Measurements from ENCODE around the gene PLPPR2.
"Not testable (repeated sequence)": the region's sequence is repeated elsewhere in the genome, so short reads cannot be mapped to it uniquely, and the experiment has no call there.

Gene PLPPR2

GRCh38 chr19:11355160-11356073 lies at the start of gene PLPPR2:
Gene PLPPR2 (plus strand): TSS chr19:11355432. CDS start chr19:11357674, 2,242 bp downstream.
- DNase-seq = peak; percentile 85

GRCh38 chr19:11306337-11306736 lies 48.9 kb upstream of the PLPPR2 start:
- DNase-seq = no peak

GRCh38 chr19:11320278-11320995 lies 34.8 kb upstream of the PLPPR2 start:
- not testable (repeated sequence) for DNase-seq

- no peak for DNase-seq
Measured at GRCh38 chr19:11321191-11322126, 33.8 kb upstream of the PLPPR2 start.

GRCh38 chr19:11322269-11323024 lies 32.8 kb upstream of the PLPPR2 start:
- no peak for DNase-seq

- no peak for DNase-seq
Measured at GRCh38 chr19:11323601-11324078, 31.6 kb upstream of the PLPPR2 start.

GRCh38 chr19:11324079-11324661 lies 31.1 kb upstream of the PLPPR2 start:
- peak; percentile 51 for DNase-seq

- DNase-seq = no peak
Measured at GRCh38 chr19:11324748-11325389, 30.4 kb upstream of the PLPPR2 start.

GRCh38 chr19:11325544-11325943 lies 29.7 kb upstream of the PLPPR2 start:
- DNase-seq = no peak

- DNase-seq = no peak
Measured at GRCh38 chr19:11330127-11330526, 25.1 kb upstream of the PLPPR2 start.

GRCh38 chr19:11331502-11331901 lies 23.7 kb upstream of the PLPPR2 start:
- DNase-seq = no peak

GRCh38 chr19:11332822-11333221 lies 22.4 kb upstream of the PLPPR2 start:
- no peak for DNase-seq

- DNase-seq = not testable (repeated sequence)
Measured at GRCh38 chr19:11333838-11334237, 21.4 kb upstream of the PLPPR2 start.

GRCh38 chr19:11335449-11336146 lies 19.6 kb upstream of the PLPPR2 start:
- no peak for DNase-seq

GRCh38 chr19:11337080-11337479 lies 18.2 kb upstream of the PLPPR2 start:
- DNase-seq = peak; percentile 22

GRCh38 chr19:11338121-11338520 lies 17.1 kb upstream of the PLPPR2 start:
- DNase-seq = no peak

GRCh38 chr19:11338569-11339253 lies 16.5 kb upstream of the PLPPR2 start:
- no peak for DNase-seq

- DNase-seq = peak; percentile 85
Measured at GRCh38 chr19:11339254-11340098, 15.8 kb upstream of the PLPPR2 start, which contains the start of gene RAB3D. Gene RAB3D (minus strand): TSS chr19:11339657. CDS start chr19:11337399, 2,258 bp downstream.

- DNase-seq = not testable (repeated sequence)
Measured at GRCh38 chr19:11340099-11340467, 15.1 kb upstream of the PLPPR2 start.
